ENCODE data around the gene STXBP5. TPM values are rescaled to one million over a fixed set of nuclear protein-coding genes. Genes with fewer than 3 reads are reported as not detected.

The STXBP5 gene
- total RNA-seq, 1 experiment from 2014 or later, result 11.6 TPM

- no peaks in the 10 kb centered on the region for H3K27me3 ChIP-seq (ENCODE audit: insufficient read depth, low read length)
- Mint-ChIP-seq H3K4me1 (no peaks in the 10 kb centered on the region; a peak in 1 of 4 replicates), H3K4me3 (no peak overlapping the region), H3K27ac (peak overlapping the region in 2 of 3 experiments; percentile 2 to 79; a peak in 3 of 7 replicates), H3K36me3 (ENCODE audit: insufficient read depth in 1 of 3, low read depth in 3 of 3) (peaks cover 12 to 28% (median 25%) of the 10 kb centered on the region in 3 experiments), H3K9me3 (peaks cover 0 to 4% of the 10 kb centered on the region in 2 experiments; a peak in 2 of 5 replicates), H3K27me3 (ENCODE audit: low read depth) (no peaks in the 10 kb centered on the region)
- no peaks in the 10 kb centered on the region for H3K23me2 ChIP-seq (ENCODE audit: insufficient read length, low read depth, low read length, poor library complexity, severe bottlenecking)
- H3K56ac ChIP-seq (ENCODE audit: insufficient read length, low read depth, low read length), result no peak overlapping the region
- H2AFZ ChIP-seq (ENCODE audit: low read length), result no peak overlapping the region
- H3K9me3 ChIP-seq (ENCODE audit: control insufficient read depth, low read depth, low read length), result no peaks in the 10 kb centered on the region
- H2BK5ac ChIP-seq (ENCODE audit: insufficient read length, low read length), result no peak overlapping the region
- TF ChIP-seq CTCF (conservative IDR thresholded peaks at IDR 0.05), result no peak
- H4K5ac ChIP-seq (ENCODE audit: insufficient read length, low read depth, low read length), result no peak overlapping the region
- H4K20me1 ChIP-seq (ENCODE audit: control insufficient read depth, insufficient read depth, insufficient read length), result no peaks in the 10 kb centered on the region
- no peak for DNase-seq
- H3T11ph ChIP-seq (ENCODE audit: low read length), result no peak overlapping the region
- no peak overlapping the region for H3K14ac ChIP-seq (ENCODE audit: insufficient read depth, low read length)
- no peak overlapping the region for H4K8ac ChIP-seq (replicated peaks; ENCODE audit: insufficient read length, low read depth, low read length)
- no peak overlapping the region for H3K9ac ChIP-seq (ENCODE audit: extremely low read depth, insufficient read length, low read length)
- no peak overlapping the region for H2BK20ac ChIP-seq (ENCODE audit: low read depth, low read length, poor library complexity, severe bottlenecking)
- H2AK5ac ChIP-seq (ENCODE audit: insufficient read length, low read length), result no peak overlapping the region
- no peak overlapping the region for H3K27ac ChIP-seq (ENCODE audit: insufficient read length, low read depth, low read length)
- no peak overlapping the region for H2BK120ac ChIP-seq (ENCODE audit: low read depth, low read length, poor library complexity, severe bottlenecking)
- no peaks in the 10 kb centered on the region for H3K4me1 ChIP-seq (ENCODE audit: insufficient read depth, low read length)
- no peak overlapping the region for H3K4ac ChIP-seq (ENCODE audit: low read depth, low read length)
- H3K4me2 ChIP-seq (ENCODE audit: insufficient read depth, insufficient read length, low read length), result no peak overlapping the region
- H3K79me2 ChIP-seq (ENCODE audit: insufficient read depth, low read length), result no peaks in the 10 kb centered on the region
- H4K91ac ChIP-seq (ENCODE audit: insufficient read length, low read depth, low read length), result no peak overlapping the region
- no peak overlapping the region for H2BK15ac ChIP-seq (ENCODE audit: low read depth, low read length)
- no peak overlapping the region for H3K18ac ChIP-seq (ENCODE audit: insufficient read length, low read depth, low read length)
- WGBS (ENCODE audit: extremely low coverage, insufficient read length, low lambda C conversion rate), result no CpG with 5 or more reads among the region's 5 CpGs
- no peak overlapping the region for H2BK12ac ChIP-seq (ENCODE audit: insufficient read length, low read depth, low read length)
- H3K23ac ChIP-seq (ENCODE audit: insufficient read length, low read depth, low read length), result no peak overlapping the region
- no peaks in the 10 kb centered on the region for H3K79me1 ChIP-seq (ENCODE audit: insufficient read depth, low read depth, low read length, poor library complexity, severe bottlenecking)
Observed at GRCh38 chr6:147283460-147283859, 79.2 kb downstream of the STXBP5 start.

Data from H9 (cell line).